H1 (cell line): Measurements from ENCODE around the gene CACNB1. TPM values are rescaled to one million over a fixed set of nuclear protein-coding genes. Genes with fewer than 3 reads are reported as not detected.
A peak's percentile ranks its signal among the peaks of the same experiment; 100 is the strongest.

Experiments used
- BCL11A ChIP-seq, 2 experiments: IDR thresholded peaks; one replicate each; pipeline ENCODE4 v1.6.1; 2011; ENCODE audit warnings: low read depth in 2 of 2, low read length in 2 of 2, mild to moderate bottlenecking in 2 of 2
- CEBPB ChIP-seq: IDR thresholded peaks from 2 replicates; pipeline ENCODE4 v1.6.1; 2012; ENCODE audit warnings: low read depth, low read length
- GABPA ChIP-seq: IDR thresholded peaks from 2 replicates; pipeline ENCODE4 v1.6.1; 2011; ENCODE audit warnings: mild to moderate bottlenecking, low read length, moderate library complexity, borderline replicate concordance; ENCODE audit not compliant: insufficient read depth
- RBBP5 ChIP-seq: IDR thresholded peaks from 2 replicates; pipeline ENCODE4 v1.7.1; 2012; ENCODE audit warnings: low read depth, mild to moderate bottlenecking, inconsistent platforms, low read length, moderate library complexity, borderline replicate concordance
- TAF1 ChIP-seq: IDR thresholded peaks from 2 replicates; pipeline ENCODE4 v1.6.1; 2011; ENCODE audit warnings: mild to moderate bottlenecking, low read depth, low read length
- USF2 ChIP-seq: IDR thresholded peaks from 2 replicates; pipeline ENCODE4 v1.6.1; 2011; ENCODE audit warnings: low read length, improper control_type of control experiment
- polyA plus RNA-seq, 7 experiments: library from polyadenylated mRNA; depleted of rRNA in 3 of 7; stranded (reverse) in 5 of 7; unstranded in 2 of 7; fragments of >200 nt in 5 of 7; fragments of 200-250 nt in 2 of 7; gene quantifications; 1 replicate in 5 of 7; 2 replicates in 1 of 7; 4 replicates in 1 of 7; pipeline versions ENCODE4 v1.2.1 to v1.2.3, GENCODE V29; 2011 to 2013; ENCODE audit warnings: missing spikeins in 2 of 7, mixed read lengths in 2 of 7
- total RNA-seq: library from RNA; stranded (reverse); fragmentation: NEBNext Ultra II Directional; extraction: Animal tissue kit (Norgen Biotek cat#: 25700); gene quantifications from 2 replicates; pipeline ENCODE4 v1.2.1, GENCODE V29; 2021
- TF ChIP-seq, protein P1 (sequence below): fragments of 300-600 bp; sonication (generic); IDR thresholded peaks from 2 replicates; pipeline ENCODE4 v1.7.1; 2012; ENCODE audit warnings: low read length, moderate library complexity, mild to moderate bottlenecking, inconsistent platforms; ENCODE audit not compliant: insufficient replicate concordance

CACNB1 gene
- total and polyA plus RNA-seq, 2 of the 8 experiments (the other 6 are each of a cell fraction or from before 2014, with no cell fraction given) = 7.2 to 17.8 TPM

DNA sequence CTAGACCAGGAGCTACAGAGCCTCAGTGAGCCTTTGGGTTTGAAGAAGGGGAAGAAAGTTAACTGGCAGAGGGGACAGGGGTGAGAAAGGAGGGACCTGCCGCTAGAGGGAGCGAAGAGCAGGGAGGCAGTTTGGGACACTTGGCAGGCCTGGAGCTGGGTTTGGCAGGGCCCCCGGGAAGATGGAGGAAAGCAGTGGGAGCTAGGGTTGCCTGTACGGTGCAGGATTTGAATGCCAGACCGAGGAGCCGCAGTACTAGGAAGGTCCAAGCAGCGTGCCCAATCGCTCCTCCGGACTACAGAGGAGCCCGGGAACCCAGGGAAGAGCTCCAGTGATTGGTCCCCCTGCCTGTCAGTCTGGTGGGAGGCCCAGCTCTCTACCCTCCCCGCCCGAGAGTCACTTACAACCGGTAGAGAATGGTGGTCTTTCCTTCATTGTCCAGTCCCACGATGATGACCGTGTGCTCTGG lies 32.8 kb downstream of the CACNB1 start (continued):
- TF ChIP-seq BCL11A (IDR thresholded peaks at IDR 0.05; ENCODE audit: low read depth in 2 of 2, low read length in 2 of 2) (no peak), USF2 (no peak), TAF1 (peak; percentile 59; the same call in 1 of the 2 replicates), CEBPB (no peak), GABPA (peak; percentile 66; the same call in 1 of the 2 replicates), RBBP5 (0 out of 2 replicates have a peak, but pooled peaks have one; percentile 46)
- TF ChIP-seq, protein P1, sequence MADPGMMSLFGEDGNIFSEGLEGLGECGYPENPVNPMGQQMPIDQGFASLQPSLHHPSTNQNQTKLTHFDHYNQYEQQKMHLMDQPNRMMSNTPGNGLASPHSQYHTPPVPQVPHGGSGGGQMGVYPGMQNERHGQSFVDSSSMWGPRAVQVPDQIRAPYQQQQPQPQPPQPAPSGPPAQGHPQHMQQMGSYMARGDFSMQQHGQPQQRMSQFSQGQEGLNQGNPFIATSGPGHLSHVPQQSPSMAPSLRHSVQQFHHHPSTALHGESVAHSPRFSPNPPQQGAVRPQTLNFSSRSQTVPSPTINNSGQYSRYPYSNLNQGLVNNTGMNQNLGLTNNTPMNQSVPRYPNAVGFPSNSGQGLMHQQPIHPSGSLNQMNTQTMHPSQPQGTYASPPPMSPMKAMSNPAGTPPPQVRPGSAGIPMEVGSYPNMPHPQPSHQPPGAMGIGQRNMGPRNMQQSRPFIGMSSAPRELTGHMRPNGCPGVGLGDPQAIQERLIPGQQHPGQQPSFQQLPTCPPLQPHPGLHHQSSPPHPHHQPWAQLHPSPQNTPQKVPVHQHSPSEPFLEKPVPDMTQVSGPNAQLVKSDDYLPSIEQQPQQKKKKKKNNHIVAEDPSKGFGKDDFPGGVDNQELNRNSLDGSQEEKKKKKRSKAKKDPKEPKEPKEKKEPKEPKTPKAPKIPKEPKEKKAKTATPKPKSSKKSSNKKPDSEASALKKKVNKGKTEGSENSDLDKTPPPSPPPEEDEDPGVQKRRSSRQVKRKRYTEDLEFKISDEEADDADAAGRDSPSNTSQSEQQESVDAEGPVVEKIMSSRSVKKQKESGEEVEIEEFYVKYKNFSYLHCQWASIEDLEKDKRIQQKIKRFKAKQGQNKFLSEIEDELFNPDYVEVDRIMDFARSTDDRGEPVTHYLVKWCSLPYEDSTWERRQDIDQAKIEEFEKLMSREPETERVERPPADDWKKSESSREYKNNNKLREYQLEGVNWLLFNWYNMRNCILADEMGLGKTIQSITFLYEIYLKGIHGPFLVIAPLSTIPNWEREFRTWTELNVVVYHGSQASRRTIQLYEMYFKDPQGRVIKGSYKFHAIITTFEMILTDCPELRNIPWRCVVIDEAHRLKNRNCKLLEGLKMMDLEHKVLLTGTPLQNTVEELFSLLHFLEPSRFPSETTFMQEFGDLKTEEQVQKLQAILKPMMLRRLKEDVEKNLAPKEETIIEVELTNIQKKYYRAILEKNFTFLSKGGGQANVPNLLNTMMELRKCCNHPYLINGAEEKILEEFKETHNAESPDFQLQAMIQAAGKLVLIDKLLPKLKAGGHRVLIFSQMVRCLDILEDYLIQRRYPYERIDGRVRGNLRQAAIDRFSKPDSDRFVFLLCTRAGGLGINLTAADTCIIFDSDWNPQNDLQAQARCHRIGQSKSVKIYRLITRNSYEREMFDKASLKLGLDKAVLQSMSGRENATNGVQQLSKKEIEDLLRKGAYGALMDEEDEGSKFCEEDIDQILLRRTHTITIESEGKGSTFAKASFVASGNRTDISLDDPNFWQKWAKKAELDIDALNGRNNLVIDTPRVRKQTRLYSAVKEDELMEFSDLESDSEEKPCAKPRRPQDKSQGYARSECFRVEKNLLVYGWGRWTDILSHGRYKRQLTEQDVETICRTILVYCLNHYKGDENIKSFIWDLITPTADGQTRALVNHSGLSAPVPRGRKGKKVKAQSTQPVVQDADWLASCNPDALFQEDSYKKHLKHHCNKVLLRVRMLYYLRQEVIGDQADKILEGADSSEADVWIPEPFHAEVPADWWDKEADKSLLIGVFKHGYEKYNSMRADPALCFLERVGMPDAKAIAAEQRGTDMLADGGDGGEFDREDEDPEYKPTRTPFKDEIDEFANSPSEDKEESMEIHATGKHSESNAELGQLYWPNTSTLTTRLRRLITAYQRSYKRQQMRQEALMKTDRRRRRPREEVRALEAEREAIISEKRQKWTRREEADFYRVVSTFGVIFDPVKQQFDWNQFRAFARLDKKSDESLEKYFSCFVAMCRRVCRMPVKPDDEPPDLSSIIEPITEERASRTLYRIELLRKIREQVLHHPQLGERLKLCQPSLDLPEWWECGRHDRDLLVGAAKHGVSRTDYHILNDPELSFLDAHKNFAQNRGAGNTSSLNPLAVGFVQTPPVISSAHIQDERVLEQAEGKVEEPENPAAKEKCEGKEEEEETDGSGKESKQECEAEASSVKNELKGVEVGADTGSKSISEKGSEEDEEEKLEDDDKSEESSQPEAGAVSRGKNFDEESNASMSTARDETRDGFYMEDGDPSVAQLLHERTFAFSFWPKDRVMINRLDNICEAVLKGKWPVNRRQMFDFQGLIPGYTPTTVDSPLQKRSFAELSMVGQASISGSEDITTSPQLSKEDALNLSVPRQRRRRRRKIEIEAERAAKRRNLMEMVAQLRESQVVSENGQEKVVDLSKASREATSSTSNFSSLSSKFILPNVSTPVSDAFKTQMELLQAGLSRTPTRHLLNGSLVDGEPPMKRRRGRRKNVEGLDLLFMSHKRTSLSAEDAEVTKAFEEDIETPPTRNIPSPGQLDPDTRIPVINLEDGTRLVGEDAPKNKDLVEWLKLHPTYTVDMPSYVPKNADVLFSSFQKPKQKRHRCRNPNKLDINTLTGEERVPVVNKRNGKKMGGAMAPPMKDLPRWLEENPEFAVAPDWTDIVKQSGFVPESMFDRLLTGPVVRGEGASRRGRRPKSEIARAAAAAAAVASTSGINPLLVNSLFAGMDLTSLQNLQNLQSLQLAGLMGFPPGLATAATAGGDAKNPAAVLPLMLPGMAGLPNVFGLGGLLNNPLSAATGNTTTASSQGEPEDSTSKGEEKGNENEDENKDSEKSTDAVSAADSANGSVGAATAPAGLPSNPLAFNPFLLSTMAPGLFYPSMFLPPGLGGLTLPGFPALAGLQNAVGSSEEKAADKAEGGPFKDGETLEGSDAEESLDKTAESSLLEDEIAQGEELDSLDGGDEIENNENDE = no peak
